T-helper 1 cell treated with Interleukin-12 subunit alpha and Interleukin-12 subunit beta and Interleukin-4 antibody, amounts not matched to agents 30 ng/mL and 1 ng/mL, for 36 hours (primary cell): Measurements from ENCODE around the gene VASP. TPM values are rescaled to one million over a fixed set of nuclear protein-coding genes. Genes with fewer than 3 reads are reported as not detected.

ENCODE experiments used
- intact Hi-C: fragments of 100-400 bp; cut with micrococcal nuclease; formaldehyde crosslinking; loops from one replicate; pipeline ENCODE4 v1.15.1; 2024
- total RNA-seq: library from RNA; stranded (reverse); gene quantifications from 2 replicates; pipeline ENCODE4 v1.2.3, GENCODE V29; 2022

The VASP gene
- total RNA-seq, 1 donor from 2014 or later = 267 TPM

DNA sequence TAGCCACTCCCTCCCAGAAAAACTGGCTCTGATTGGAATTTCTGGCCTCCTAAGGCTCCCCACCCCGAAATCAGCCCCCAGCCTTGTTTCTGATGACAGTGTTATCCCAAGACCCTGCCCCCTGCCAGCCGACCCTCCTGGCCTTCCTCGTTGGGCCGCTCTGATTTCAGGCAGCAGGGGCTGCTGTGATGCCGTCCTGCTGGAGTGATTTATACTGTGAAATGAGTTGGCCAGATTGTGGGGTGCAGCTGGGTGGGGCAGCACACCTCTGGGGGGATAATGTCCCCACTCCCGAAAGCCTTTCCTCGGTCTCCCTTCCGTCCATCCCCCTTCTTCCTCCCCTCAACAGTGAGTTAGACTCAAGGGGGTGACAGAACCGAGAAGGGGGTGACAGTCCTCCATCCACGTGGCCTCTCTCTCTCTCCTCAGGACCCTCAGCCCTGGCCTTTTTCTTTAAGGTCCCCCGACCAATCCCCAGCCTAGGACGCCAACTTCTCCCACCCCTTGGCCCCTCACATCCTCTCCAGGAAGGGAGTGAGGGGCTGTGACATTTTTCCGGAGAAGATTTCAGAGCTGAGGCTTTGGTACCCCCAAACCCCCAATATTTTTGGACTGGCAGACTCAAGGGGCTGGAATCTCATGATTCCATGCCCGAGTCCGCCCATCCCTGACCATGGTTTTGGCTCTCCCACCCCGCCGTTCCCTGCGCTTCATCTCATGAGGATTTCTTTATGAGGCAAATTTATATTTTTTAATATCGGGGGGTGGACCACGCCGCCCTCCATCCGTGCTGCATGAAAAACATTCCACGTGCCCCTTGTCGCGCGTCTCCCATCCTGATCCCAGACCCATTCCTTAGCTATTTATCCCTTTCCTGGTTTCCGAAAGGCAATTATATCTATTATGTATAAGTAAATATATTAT lies 33.3 kb upstream of the VASP start:
- intact Hi-C loops = no loop called here

DNA sequence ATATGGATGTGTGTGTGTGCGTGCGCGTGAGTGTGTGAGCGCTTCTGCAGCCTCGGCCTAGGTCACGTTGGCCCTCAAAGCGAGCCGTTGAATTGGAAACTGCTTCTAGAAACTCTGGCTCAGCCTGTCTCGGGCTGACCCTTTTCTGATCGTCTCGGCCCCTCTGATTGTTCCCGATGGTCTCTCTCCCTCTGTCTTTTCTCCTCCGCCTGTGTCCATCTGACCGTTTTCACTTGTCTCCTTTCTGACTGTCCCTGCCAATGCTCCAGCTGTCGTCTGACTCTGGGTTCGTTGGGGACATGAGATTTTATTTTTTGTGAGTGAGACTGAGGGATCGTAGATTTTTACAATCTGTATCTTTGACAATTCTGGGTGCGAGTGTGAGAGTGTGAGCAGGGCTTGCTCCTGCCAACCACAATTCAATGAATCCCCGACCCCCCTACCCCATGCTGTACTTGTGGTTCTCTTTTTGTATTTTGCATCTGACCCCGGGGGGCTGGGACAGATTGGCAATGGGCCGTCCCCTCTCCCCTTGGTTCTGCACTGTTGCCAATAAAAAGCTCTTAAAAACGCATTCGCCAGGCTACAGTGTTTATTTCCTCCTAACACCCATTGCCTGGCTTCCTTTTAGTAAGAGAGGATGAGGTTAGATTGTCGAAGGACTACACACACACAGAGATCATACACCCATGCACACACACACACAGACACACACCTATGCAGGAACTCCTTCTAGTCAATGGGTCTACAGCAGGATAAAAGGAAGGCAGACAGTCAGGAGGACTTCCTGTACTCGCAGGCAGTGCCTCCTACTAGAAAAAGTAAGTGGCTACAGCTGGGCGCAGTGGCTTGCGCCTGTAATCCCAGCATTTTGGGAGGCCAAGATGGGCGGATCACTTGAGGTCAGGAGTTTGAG lies 32.4 kb upstream of the VASP start:
- intact Hi-C loops = no loop called here

DNA sequence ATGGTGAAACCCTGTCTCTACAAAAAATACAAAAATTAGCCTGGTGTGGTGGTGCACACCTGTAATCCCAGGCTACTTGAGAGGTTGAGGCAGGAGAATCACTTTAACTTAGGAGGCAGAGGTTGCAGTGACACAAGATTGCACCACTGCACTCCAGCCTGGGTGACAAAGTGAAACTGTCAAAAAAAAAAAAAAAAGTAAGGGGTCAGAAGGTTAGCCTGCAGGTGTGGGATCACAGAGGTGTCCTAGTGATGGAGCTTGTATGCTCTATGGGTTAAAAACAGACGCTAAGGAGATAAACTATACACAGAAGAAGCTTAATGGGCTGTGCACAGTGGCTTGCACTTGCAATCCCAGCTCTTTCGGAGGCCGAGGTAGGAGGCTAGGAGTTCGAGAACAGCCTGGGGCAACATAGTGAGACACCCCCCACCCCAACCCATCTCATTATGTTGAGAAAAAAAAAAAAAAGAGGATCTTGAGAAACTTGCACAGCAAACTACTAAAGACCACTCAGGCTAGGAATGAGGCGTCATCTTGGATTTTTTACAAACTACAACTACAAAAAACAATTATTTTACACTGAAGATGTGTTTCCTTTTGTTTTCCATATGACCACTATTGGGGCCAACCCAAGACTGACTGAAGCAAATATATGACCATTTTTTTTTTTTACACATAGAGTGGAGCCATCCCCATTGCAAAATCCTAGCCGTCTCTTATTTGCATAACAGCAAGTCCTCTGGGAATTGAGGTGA lies 31.6 kb upstream of the VASP start:
- intact Hi-C loops = no loop called here

DNA sequence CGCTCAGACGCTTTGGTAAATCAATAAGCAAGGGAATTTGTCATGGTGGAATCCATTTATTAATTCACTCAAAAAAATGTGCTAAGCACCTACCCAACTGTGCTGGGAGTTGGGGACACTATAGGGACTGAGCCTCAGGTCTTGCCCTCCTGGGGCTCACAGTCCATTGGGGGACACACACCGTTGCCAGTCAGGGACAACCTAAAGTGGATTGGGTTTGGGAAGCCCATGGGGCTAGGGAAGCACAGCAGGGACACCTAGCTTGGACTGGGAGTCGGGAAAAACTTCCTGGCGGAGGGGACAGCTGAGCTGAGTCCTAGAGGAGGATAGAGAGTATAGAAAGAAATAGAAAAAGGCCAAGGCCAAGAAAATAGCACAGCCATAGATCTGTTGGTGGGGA lies 31.0 kb upstream of the VASP start:
- intact Hi-C loops = no loop called here

GRCh38 chr19:45477186-45477585 lies 30.1 kb upstream of the VASP start:
- intact Hi-C loops = no loop called here

DNA sequence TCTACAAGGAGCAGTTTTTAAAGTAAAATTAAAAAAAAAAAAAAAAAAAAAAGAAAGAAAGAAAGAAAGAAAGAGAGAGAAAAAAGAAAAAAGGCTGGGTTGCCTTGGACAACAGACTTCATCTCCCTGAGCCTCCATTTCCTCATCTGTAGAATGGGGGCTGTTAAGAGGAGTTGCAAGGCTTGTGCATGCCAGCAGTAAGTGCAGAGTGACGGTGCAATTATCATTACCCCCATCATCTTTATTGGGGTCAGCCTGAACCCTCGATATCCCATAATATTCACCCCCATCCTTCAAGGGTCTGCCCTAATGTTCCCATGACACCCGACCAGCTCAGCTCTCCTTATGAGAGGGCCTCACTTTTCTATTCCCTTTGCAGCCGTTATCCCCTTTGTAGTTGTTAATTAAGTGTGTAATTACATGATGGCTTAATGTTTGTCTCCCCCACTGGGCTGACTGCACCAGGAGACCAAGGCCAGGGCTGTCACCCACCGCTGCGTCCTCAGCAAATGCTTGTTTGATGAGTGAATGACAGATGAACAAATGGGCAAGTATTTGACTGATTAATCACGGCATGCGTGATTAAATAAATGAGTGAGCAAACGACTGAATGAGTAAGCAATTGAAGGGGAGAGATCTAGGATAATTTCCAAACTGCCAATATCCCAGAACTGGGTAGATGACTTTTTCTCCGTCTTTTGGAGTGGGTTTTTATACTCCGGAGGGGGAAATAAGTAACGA lies 29.4 kb upstream of the VASP start:
- intact Hi-C loops = loop anchor here (1.0 kb wide), 7 partner anchors 9 to 140 kb away; partner anchors contain the start of genes ERCC2 and VASP

DNA sequence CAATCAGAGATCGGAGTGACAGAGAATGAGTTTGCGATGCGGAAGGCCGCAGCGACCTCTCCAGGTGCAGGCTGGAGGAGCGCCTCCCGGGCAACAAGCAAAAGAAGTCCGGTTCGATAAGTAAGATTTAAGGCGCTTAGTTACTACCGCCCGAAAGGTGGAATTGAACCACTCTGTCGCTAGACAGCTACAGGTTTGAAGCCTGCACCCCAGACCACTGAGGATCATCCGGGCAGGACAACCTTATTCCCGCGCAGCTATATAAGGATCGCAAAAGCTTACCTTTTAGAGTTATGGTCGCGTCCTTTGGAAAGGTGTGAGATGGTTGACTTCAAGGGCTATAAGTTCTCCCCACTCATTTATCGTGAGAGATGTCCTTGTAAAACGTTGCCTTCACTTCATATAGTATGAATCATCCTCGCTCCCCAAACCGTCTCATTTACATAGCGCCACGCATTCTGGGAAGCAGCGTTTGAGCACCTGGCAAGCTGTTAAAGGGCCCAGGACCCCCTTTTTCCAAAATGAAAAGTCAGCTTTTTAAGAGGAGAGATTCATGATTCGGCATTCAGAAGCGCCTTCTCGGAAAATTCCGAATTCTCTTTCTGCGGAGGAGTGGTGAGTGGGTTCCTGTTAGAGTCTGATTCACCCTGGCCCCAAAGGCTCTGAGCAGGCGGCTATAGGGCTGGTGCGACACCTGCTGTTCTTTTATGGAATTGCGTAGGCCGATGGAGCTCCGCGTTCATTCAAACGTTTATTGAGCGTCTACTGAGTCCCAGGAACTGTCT lies 28.6 kb upstream of the VASP start:
- intact Hi-C loops = loop anchor here (1.0 kb wide), 11 partner anchors 9 to 140 kb away; partner anchors contain the start of genes ERCC1, ERCC2, POLR1G and RTN2

GRCh38 chr19:45483033-45483432 lies 24.2 kb upstream of the VASP start:
- intact Hi-C loops = no loop called here

DNA sequence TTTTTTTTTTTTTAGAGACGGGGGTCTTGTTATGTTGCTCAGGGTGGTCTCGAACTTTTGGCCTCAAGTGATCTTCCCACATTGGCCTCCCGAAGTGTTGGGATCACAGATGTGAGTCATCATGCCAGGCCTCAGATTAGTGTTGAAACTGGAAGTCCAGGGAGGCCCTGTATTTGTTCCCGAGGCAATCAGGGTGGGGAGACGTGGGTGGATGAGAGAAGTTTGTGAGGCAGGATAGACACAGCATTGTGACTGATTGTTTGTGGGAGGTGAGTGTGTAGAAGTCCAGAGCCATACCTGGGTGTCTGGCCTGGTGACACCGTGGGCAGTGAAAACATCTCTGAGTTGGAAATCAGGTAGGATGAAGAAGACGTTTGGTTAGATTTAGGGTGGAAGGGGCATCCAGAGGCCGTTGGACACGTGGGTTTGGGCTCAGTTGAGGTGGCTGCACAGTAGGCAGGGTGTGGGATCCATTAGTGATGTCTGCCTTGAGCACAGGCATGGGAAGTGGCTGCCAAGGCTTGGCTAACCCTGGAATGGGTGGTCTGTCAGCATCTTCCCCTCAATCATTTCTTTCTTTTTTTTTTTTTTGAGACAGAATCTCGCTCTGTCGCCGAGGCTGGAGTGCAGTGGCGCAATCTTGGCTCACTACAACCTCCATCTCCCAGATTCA lies 22.9 kb upstream of the VASP start:
- intact Hi-C loops = loop anchor here (2.0 kb wide), 1 partner anchor 16 kb away; no protein-coding TSS in a partner anchor

GRCh38 chr19:45485305-45486077 lies 21.8 kb upstream of the VASP start:
- intact Hi-C loops = loop anchor here (1.0 to 5.0 kb wide), 10 partner anchors 8 to 393 kb away; partner anchors contain the start of genes OPA3, PPP1R13L, PPP1R37 and RTN2

- intact Hi-C loops = loop anchor here (5.0 kb wide), 1 partner anchor 396 kb away; the partner anchor contains the start of gene PPP1R37
Measured at GRCh38 chr19:45488708-45489107, 18.6 kb upstream of the VASP start.

DNA sequence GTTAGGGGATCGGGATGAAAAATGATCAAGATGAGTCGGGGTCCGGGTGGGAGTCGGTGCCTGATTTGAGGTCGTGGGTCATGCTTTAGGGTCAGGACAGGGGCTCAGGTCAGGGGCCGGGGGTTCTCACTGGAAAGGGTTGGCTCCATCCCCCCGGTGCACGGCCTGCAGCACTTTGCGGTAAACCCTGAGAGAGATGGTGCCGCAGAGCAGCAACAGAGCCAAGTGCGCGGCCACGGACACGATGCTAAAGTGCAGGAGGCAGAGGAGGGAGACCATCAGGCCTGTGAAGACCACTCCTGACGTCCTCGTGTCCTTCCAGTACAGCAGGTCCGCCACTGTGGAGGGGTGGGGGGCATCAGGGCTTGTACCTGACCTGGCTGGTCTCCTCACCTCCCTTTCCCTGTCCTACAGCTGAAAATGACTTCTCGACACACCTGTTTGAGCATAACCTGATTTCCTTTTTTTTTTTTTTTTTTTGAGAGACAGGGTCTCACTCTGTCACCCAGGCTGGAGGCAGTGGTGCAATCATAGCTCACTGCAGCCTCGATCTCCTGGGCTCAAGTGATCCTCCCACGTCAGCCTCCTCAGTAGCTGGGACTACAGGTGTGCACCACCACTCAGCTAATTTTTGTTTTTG lies 17.9 kb upstream of the VASP start:
- intact Hi-C loops = loop anchor here (5.0 kb wide), 1 partner anchor 397 kb away; the partner anchor contains the start of gene PPP1R37

GRCh38 chr19:45492137-45492626 lies 15.1 kb upstream of the VASP start:
- intact Hi-C loops = loop anchor here (2.0 kb wide), 1 partner anchor 15 kb away; the partner anchor contains the start of gene VASP

- intact Hi-C loops = loop anchor here (1.0 to 2.0 kb wide), 3 partner anchors 8 to 65 kb away; partner anchors contain the start of gene VASP
Measured at GRCh38 chr19:45492627-45493470, 14.4 kb upstream of the VASP start.

GRCh38 chr19:45494261-45494916 lies 12.9 kb upstream of the VASP start:
- intact Hi-C loops = no loop called here
